Right lobe of liver (tissue), 6 donors: ENCODE results near the gene RGPD3. TPM values are rescaled to one million over a fixed set of nuclear protein-coding genes. Genes with fewer than 3 reads are reported as not detected.

Experiments used
- ATAC-seq, 4 donors: fragments of 200-7000 bp; cut with Tn5 transposase; one replicate each; pipeline ENCODE4 v1.9.1; 2020; ENCODE audit warnings: mild to moderate bottlenecking in 4 of 4, moderate library complexity in 4 of 4
- DNase-seq, 3 donors: peaks; one replicate each; pipeline ENCODE4 v3.0.0-alpha.2; 2020
- H3K27ac ChIP-seq, 3 donors: fragments of 200-600 bp; one replicate each; pipeline ENCODE4 v1.8.0; 2022
- H3K27me3 ChIP-seq, 2 donors: fragments of 200-600 bp; one replicate each; pipeline ENCODE4 v1.8.0; 2022
- H3K36me3 ChIP-seq, 4 donors: fragments of 200-600 bp; sonication (generic) in 1 of 4; one replicate each; pipeline versions ENCODE4 v1.5.1 to v1.8.0; 2017 to 2022; ENCODE audit warnings: control low read depth in 1 of 4
- H3K4me1 ChIP-seq, 4 donors: fragments of 200-600 bp; sonication (generic) in 1 of 4; one replicate each; pipeline versions ENCODE4 v1.5.1 to v1.8.0; 2017 to 2022; ENCODE audit warnings: control low read depth in 1 of 4
- H3K4me3 ChIP-seq, 3 donors: fragments of 200-600 bp; one replicate each; pipeline ENCODE4 v1.8.0; 2022
- H3K9me3 ChIP-seq, 4 donors: fragments of 200-600 bp; sonication (generic) in 1 of 4; one replicate each; pipeline versions ENCODE4 v1.5.1 to v1.8.0; 2017 to 2022; ENCODE audit warnings: control low read depth in 1 of 4
- CTCF ChIP-seq, 4 donors: fragments of 200-600 bp in 3 of 4; fragments of 450-650 bp in 1 of 4; IDR thresholded peaks; one replicate each; pipeline versions ENCODE4 v1.5.1 to v1.8.0; 2016 to 2022; ENCODE audit warnings: antibody characterized with exemption in 4 of 4, mild to moderate bottlenecking in 2 of 4
- POLR2A ChIP-seq: fragments of 450-650 bp; IDR thresholded peaks from one replicate; pipeline ENCODE4 v1.6.1; 2017; ENCODE audit warnings: antibody characterized with exemption, mild to moderate bottlenecking
- WGBS: methylation state at CpG from one replicate; pipeline ENCODE4 v1.1.6; 2018; ENCODE audit warnings: low coverage, low lambda C conversion rate; ENCODE audit not compliant: insufficient coverage; ENCODE audit errors: missing lambda C conversion rate; 5-methylcytosine and 5-hydroxymethylcytosine counted together
- intact Hi-C, 2 donors: fragments of 100-400 bp; cut with DNase I; formaldehyde crosslinking; loops; one replicate each; pipeline versions ENCODE4 v1.11.2 to v1.14.1; 2022
- total RNA-seq, 6 experiments: library from RNA; depleted of rRNA in 2 of 6; stranded (reverse); fragments of >200 nt in 2 of 6; fragmentation: NEBNext Ultra II Directional in 3 of 6; extraction: Animal tissue kit (Norgen Biotek cat#: 25700) in 3 of 6; gene quantifications; one replicate each; pipeline versions ENCODE4 v1.1.0 to v1.2.4, GENCODE V29; 2016 to 2023
- donor health status: DM: no; HTN: yes; CAD: no.
- donor health status: DM: no; HTN: no; CAD: no.
- donor health status: DM: no; HTN: no; CAD: no.
- donor health status: DM: no; HTN: yes; CAD: no.
- donor health status: DM: no; HTN: yes; CAD: no.

The RGPD3 gene
- total RNA-seq, 6 experiments from 2014 or later: 0.11 to 0.31 (median 0.15) TPM

DNA sequence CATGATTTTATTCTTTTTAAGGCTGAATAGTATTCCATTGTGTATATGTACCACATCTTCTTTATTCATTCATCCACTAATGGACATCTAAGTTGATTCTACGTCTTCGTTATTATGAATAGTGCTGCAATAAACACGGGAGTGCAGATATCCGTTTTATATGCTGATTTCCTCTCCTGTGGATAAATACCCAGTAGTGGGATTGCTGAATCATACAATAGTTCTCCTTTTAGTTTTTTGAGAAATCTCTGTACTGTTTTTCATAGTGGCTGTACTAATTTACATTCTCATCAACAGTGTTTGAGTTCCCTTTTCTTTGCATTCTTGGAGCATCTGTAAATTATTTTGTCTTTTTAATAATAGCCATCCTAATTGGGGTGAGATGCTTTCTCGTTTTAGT is 114.5 kb downstream of the RGPD3 start:
- ATAC-seq (no peak), DNase-seq (no peak)
- Histone ChIP-seq H3K9me3 (no peaks in the 10 kb centered on the region), H3K4me1 (peaks cover 0 to 9% (median 0%) of the 10 kb centered on the region in 4 donors), H3K27ac (no peak overlapping the region), H3K4me3 (no peak overlapping the region), H3K36me3 (no peaks in the 10 kb centered on the region), H3K27me3 (no peaks in the 10 kb centered on the region)
- intact Hi-C loops: no loop called here
- WGBS: 69% methylated on average over 5 of the region's 5 CpGs
- no peak for TF ChIP-seq POLR2A
- no peak for TF ChIP-seq CTCF (IDR thresholded peaks at IDR 0.05)

DNA sequence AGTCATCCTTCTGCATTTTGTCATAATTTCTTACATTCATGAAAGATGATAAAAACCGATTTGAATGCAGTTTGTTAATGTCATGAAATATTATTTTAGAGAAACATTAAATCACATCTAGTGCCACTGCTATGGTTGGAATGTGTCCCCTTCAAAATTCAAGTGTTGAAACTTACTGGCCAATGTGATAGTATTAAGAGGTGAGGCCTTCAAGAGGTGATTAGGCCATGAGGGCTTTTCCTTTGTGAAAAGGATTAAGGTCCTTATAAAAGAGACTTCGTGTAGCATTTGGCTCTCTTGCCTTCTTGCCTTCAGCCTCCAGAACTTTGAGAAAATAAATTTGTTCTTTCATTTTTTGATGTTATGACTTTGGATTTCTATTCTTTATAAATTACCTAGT is 117.2 kb downstream of the RGPD3 start:
- ATAC-seq: no peak
- Histone ChIP-seq H3K36me3 (no peaks in the 10 kb centered on the region), H3K27ac (no peak overlapping the region), H3K4me1 (peaks cover 0 to 1% (median 0%) of the 10 kb centered on the region in 4 donors), H3K27me3 (no peaks in the 10 kb centered on the region), H3K9me3 (no peaks in the 10 kb centered on the region), H3K4me3 (no peak overlapping the region)
- WGBS: 86% methylated on average over 2 of the region's 2 CpGs
- no peak for DNase-seq
- no peak for TF ChIP-seq POLR2A
- no peak for TF ChIP-seq CTCF (IDR thresholded peaks at IDR 0.05)
- intact Hi-C loops: no loop called here

GRCh38 chr2:106344302-106344701 is 123.9 kb downstream of the RGPD3 start:
- WGBS: 92% methylated on average over 4 of the region's 12 CpGs
- H3K4me1 ChIP-seq: no peaks in the 10 kb centered on the region
- no peaks in the 10 kb centered on the region for H3K27me3 ChIP-seq
- H3K9me3 ChIP-seq: no peaks in the 10 kb centered on the region
- no peak for ATAC-seq
- intact Hi-C loops: no loop called here
- DNase-seq: no peak
- no peak overlapping the region for H3K27ac ChIP-seq
- H3K36me3 ChIP-seq: no peaks in the 10 kb centered on the region
- no peak overlapping the region for H3K4me3 ChIP-seq
- no peak for TF ChIP-seq CTCF (IDR thresholded peaks at IDR 0.05)
- no peak for TF ChIP-seq POLR2A

DNA sequence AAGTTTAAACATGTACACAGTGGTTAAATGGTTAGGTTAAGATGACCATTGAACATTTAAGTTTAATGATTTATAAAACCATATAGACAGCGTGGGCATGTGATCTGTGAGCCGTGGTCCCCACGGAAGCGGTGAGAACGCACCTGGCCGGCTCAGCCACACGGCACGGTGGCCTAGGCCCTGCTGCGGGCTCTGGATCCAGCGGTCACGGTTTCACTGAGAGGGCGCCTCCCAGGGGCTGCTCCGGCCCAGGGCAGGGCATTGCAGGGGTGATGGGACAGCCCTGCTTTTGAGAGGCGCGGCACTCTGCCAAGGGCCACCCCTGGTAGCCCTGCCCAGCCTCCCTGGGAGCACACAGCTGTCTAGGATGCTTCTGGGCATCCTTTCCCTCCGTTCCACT is 124.9 kb downstream of the RGPD3 start:
- Histone ChIP-seq H3K27ac (no peak overlapping the region), H3K9me3 (no peaks in the 10 kb centered on the region), H3K4me3 (no peak overlapping the region), H3K27me3 (no peaks in the 10 kb centered on the region), H3K4me1 (no peaks in the 10 kb centered on the region), H3K36me3 (no peaks in the 10 kb centered on the region)
- TF ChIP-seq CTCF (IDR thresholded peaks at IDR 0.05): no peak
- no peak for TF ChIP-seq POLR2A
- intact Hi-C loops: no loop called here
- 100% methylated on average over 1 of the region's 16 CpGs for WGBS
- no peak for DNase-seq
- ATAC-seq: no peak

DNA sequence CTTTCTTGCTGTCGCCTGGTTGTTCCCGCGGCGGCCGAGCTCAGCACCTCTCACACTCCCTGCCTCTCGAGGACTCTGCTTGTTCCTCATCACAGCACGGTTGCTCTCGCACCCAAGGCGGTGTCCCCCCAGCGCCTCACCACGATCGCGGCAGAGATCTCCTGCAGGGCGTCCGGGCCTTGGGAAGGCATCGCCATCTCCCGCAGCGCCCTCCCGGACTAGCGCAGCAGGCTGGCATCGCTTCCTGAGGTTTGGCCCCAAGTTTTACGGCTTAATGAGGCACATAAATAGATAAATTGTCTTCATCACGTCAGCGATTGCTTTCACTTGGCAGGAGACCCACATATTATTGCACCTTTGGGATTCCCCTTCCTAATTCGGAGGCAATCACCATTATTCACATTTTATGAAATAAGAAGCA is 125.4 kb downstream of the RGPD3 start:
- no peaks in the 10 kb centered on the region for H3K4me1 ChIP-seq
- H3K9me3 ChIP-seq: no peaks in the 10 kb centered on the region
- no peak overlapping the region for H3K27ac ChIP-seq
- no peak overlapping the region for H3K4me3 ChIP-seq
- no peaks in the 10 kb centered on the region for H3K36me3 ChIP-seq
- 97% methylated on average over 13 of the region's 25 CpGs for WGBS
- TF ChIP-seq POLR2A (no peak), CTCF (IDR thresholded peaks at IDR 0.05) (no peak)
- DNase-seq (no peak), ATAC-seq (no peak)
- no peaks in the 10 kb centered on the region for H3K27me3 ChIP-seq
- intact Hi-C loops: no loop called here
